BJ (cell line): ENCODE measurements around the gene TIMD4. TPM values are rescaled to one million over a fixed set of nuclear protein-coding genes. Genes with fewer than 3 reads are reported as not detected.
"Not testable (repeated sequence)": the region's sequence is repeated elsewhere in the genome, so short reads cannot be mapped to it uniquely, and the experiment has no call there.

Experiments
- CTCF ChIA-PET: fragments of 350-600 bp; formaldehyde crosslinking; extraction: SDS; loops from one replicate; lab custom pipeline; 2021; ENCODE audit warnings: antibody characterized with exemption, inconsistent platforms; lab: Yijun Ruan, JAX
- POLR2A ChIA-PET: fragments of 300-600 bp; sonication (Branson Sonifier 250); formaldehyde crosslinking; extraction: SDS; loops from one replicate; lab custom pipeline; 2021; ENCODE audit warnings: antibody characterized with exemption; lab: Charles Lee
- DNase-seq: peaks from one replicate; pipeline ENCODE4 v3.0.0-alpha.2; 2011; ENCODE audit warnings: low read depth
- H3K27me3 ChIP-seq: 2 replicates; pipeline ENCODE4 v1.6.0; 2011; ENCODE audit warnings: low read length; ENCODE audit not compliant: control insufficient read depth, insufficient read depth
- H3K36me3 ChIP-seq: 2 replicates; pipeline ENCODE4 v1.5.1; 2011; ENCODE audit warnings: low read length; ENCODE audit not compliant: control insufficient read depth, insufficient read depth
- H3K4me3 ChIP-seq: 2 replicates; pipeline ENCODE4 v1.5.1; 2011; ENCODE audit warnings: low read depth, mild to moderate bottlenecking, control low read depth, low read length
- CTCF ChIP-seq: IDR thresholded peaks from 2 replicates; pipeline ENCODE4 v1.5.1; 2011; ENCODE audit warnings: low read depth, mild to moderate bottlenecking, control low read depth, inconsistent platforms, low read length, moderate library complexity; ENCODE audit not compliant: insufficient read depth
- polyA plus RNA-seq: library from polyadenylated mRNA; depleted of rRNA; stranded (reverse); fragments of >200 nt; gene quantifications from 2 replicates; pipeline ENCODE4 v1.2.3, GENCODE V29; 2011

TIMD4 gene
- polyA plus RNA-seq, 1 experiment, result not detected

DNA sequence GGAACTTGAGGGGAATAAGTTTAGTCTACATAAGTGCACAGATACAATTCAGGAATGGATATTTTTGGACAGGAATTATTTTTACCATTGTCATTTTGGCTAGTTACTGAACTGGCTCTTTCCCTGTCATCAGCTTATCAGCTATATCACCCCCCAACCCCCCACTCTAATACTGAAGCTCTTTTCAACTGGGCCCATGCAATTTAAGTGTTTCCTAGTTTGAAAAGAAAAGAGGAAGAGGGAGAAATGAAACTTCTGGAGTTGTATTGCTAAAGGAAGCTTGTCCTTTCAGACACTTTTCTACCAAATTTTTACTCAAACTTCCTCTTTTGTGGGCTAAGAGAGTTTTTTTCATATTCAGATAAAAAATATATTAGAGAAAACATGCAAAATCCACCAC, 18.5 kb upstream of the TIMD4 start:
- H3K4me3 ChIP-seq, result no peak overlapping the region
- POLR2A ChIA-PET, result no interaction called here
- CTCF ChIA-PET, result no interaction called here
- no peak for DNase-seq
- no peaks in the 10 kb centered on the region for H3K27me3 ChIP-seq
- no peaks in the 10 kb centered on the region for H3K36me3 ChIP-seq
- TF ChIP-seq CTCF, result no peak

- CTCF ChIA-PET, result no interaction called here
- POLR2A ChIA-PET, result no interaction called here
These were observed 11.3 kb upstream of the TIMD4 start for GRCh38 chr5:156974328-156974727.

GRCh38 chr5:156971848-156972525, 9.0 kb upstream of the TIMD4 start:
- Histone ChIP-seq H3K36me3 (no peaks in the 10 kb centered on the region), H3K27me3 (no peaks in the 10 kb centered on the region), H3K4me3 (no peak overlapping the region)
- POLR2A ChIA-PET, result no interaction called here
- DNase-seq, result no peak
- CTCF ChIA-PET, result no interaction called here
- no peak for TF ChIP-seq CTCF

More at GRCh38 chr5:156974328-156974727, 11.3 kb upstream of the TIMD4 start:
- no peak for TF ChIP-seq CTCF
- Histone ChIP-seq H3K27me3 (no peaks in the 10 kb centered on the region), H3K4me3 (no peak overlapping the region), H3K36me3 (no peaks in the 10 kb centered on the region)
- no peak for DNase-seq

GRCh38 chr5:156971415-156971814, 8.4 kb upstream of the TIMD4 start:
- TF ChIP-seq CTCF, result no peak
- CTCF ChIA-PET, result no interaction called here
- no peak overlapping the region for H3K4me3 ChIP-seq
- DNase-seq, result no peak
- no peaks in the 10 kb centered on the region for H3K36me3 ChIP-seq
- H3K27me3 ChIP-seq, result no peaks in the 10 kb centered on the region
- POLR2A ChIA-PET, result no interaction called here

GRCh38 chr5:156967386-156967785, 4.4 kb upstream of the TIMD4 start:
- CTCF ChIA-PET, result not testable (repeated sequence)

GRCh38 chr5:156956321-156956720, 6.7 kb downstream of the TIMD4 start:
- Histone ChIP-seq H3K27me3 (no peaks in the 10 kb centered on the region), H3K36me3 (no peaks in the 10 kb centered on the region), H3K4me3 (no peak overlapping the region)
- ChIA-PET POLR2A (no interaction called here), CTCF (no interaction called here)
- no peak for DNase-seq
- no peak for TF ChIP-seq CTCF

More at GRCh38 chr5:156967386-156967785, 4.4 kb upstream of the TIMD4 start:
- H3K4me3 ChIP-seq, H3K36me3 ChIP-seq, POLR2A ChIA-PET, H3K27me3 ChIP-seq, DNase-seq: not testable (repeated sequence)
